HepG2 (cell line): ENCODE measurements around the gene TRPT1. TPM values are rescaled to one million over a fixed set of nuclear protein-coding genes. Genes with fewer than 3 reads are reported as not detected.
A peak's percentile ranks its signal among the peaks of the same experiment; 100 is the strongest.

ENCODE experiments used
- AGO1 ChIP-seq: fragments of 200-400 bp; formaldehyde crosslinking; IDR thresholded peaks from 2 replicates; pipeline ENCODE4 v1.6.1; 2017; ENCODE audit warnings: mild to moderate bottlenecking, low read depth, low read length, moderate library complexity; ENCODE audit not compliant: poor library complexity, severe bottlenecking
- CBX2 ChIP-seq, 2 experiments: fragments of 200-600 bp in 1 of 2; sonication (generic); formaldehyde crosslinking in 1 of 2; IDR thresholded peaks; 2 replicates each; pipeline versions ENCODE4 v1.7.0 to v1.8.1; 2018 to 2022; ENCODE audit warnings: low read depth in 2 of 2, low read length in 1 of 2, mild to moderate bottlenecking in 1 of 2, missing genetic modification reagents in 1 of 2
- DR1 ChIP-seq: sonication (generic); formaldehyde crosslinking; IDR thresholded peaks from 2 replicates; pipeline ENCODE4 v1.8.0; 2021; ENCODE audit warnings: mild to moderate bottlenecking, missing genetic modification reagents, inconsistent platforms
- ESRRA ChIP-seq: sonication (generic); formaldehyde crosslinking; IDR thresholded peaks from 2 replicates; pipeline ENCODE4 v1.5.1; 2020; ENCODE audit warnings: mild to moderate bottlenecking, low read depth, missing genetic modification reagents
- FOXA3 ChIP-seq: IDR thresholded peaks from 2 replicates; pipeline ENCODE4 v1.6.1; 2016; ENCODE audit warnings: missing genetic modification reagents, missing compliant biosample characterization
- MXI1 ChIP-seq: IDR thresholded peaks from 3 replicates; pipeline ENCODE4 v1.6.1; 2012; ENCODE audit warnings: low read depth, low read length, inconsistent platforms, borderline replicate concordance
- ZNF225 ChIP-seq: sonication (generic); formaldehyde crosslinking; IDR thresholded peaks from 2 replicates; pipeline ENCODE4 v1.4.0; 2020; ENCODE audit warnings: mild to moderate bottlenecking, missing genetic modification reagents
- ZNF343 ChIP-seq: sonication (generic); formaldehyde crosslinking; IDR thresholded peaks from 2 replicates; pipeline ENCODE4 v1.4.0; 2020; ENCODE audit warnings: mild to moderate bottlenecking, missing genetic modification reagents
- ZNF350 ChIP-seq: sonication (generic); formaldehyde crosslinking; IDR thresholded peaks from 2 replicates; pipeline ENCODE4 v1.4.0; 2020; ENCODE audit warnings: mild to moderate bottlenecking, low read depth, missing genetic modification reagents, borderline replicate concordance
- ZNF773 ChIP-seq: sonication (generic); formaldehyde crosslinking; IDR thresholded peaks from 2 replicates; pipeline ENCODE4 v1.4.0; 2020; ENCODE audit warnings: missing genetic modification reagents, borderline replicate concordance
- polyA plus RNA-seq, 8 experiments: library from polyadenylated mRNA; depleted of rRNA in 3 of 8; stranded (reverse) in 7 of 8; unstranded in 1 of 8; fragments of >200 nt; fragmentation: Illumina TruSeq in 4 of 8; extraction: Trizol in 4 of 8; gene quantifications; 2 replicates each; pipeline versions ENCODE4 v1.2.1 to v1.2.3, GENCODE V29; 2011 to 2016; ENCODE audit warnings: low read depth in 4 of 8, missing spikeins in 1 of 8, mixed read lengths in 1 of 8; ENCODE audit not compliant: insufficient read depth in 1 of 8
- total RNA-seq, 5 experiments: library from RNA; depleted of rRNA; stranded (reverse); fragments of >200 nt; fragmentation: Illumina TruSeq; extraction: Trizol; gene quantifications; 2 replicates each; pipeline ENCODE4 v1.2.3, GENCODE V29; 2016; ENCODE audit warnings: low read depth in 1 of 5
- TF ChIP-seq, protein P1 (sequence below): IDR thresholded peaks from 2 replicates; pipeline ENCODE4 v1.6.1; 2016; ENCODE audit warnings: low read depth, missing genetic modification reagents, missing compliant biosample characterization
- TF ChIP-seq, protein P2 (sequence below): sonication (generic); formaldehyde crosslinking; IDR thresholded peaks from 2 replicates; pipeline ENCODE4 v1.8.1; 2023; ENCODE audit warnings: mild to moderate bottlenecking, missing genetic modification reagents
- TF ChIP-seq, protein P3 (sequence below): sonication (generic); formaldehyde crosslinking; IDR thresholded peaks from 2 replicates; pipeline ENCODE4 v1.9.0; 2022; ENCODE audit warnings: low read depth, missing genetic modification reagents
- TF ChIP-seq, protein P4 (sequence below): sonication (generic); formaldehyde crosslinking; IDR thresholded peaks from 2 replicates; pipeline ENCODE4 v1.4.0; 2020; ENCODE audit warnings: mild to moderate bottlenecking, missing genetic modification reagents, borderline replicate concordance

TRPT1 gene
- total and polyA plus RNA-seq, 2 of the 13 experiments (the other 11 are each of a cell fraction or from before 2014, with no cell fraction given): 24.8 to 40.7 TPM

DNA sequence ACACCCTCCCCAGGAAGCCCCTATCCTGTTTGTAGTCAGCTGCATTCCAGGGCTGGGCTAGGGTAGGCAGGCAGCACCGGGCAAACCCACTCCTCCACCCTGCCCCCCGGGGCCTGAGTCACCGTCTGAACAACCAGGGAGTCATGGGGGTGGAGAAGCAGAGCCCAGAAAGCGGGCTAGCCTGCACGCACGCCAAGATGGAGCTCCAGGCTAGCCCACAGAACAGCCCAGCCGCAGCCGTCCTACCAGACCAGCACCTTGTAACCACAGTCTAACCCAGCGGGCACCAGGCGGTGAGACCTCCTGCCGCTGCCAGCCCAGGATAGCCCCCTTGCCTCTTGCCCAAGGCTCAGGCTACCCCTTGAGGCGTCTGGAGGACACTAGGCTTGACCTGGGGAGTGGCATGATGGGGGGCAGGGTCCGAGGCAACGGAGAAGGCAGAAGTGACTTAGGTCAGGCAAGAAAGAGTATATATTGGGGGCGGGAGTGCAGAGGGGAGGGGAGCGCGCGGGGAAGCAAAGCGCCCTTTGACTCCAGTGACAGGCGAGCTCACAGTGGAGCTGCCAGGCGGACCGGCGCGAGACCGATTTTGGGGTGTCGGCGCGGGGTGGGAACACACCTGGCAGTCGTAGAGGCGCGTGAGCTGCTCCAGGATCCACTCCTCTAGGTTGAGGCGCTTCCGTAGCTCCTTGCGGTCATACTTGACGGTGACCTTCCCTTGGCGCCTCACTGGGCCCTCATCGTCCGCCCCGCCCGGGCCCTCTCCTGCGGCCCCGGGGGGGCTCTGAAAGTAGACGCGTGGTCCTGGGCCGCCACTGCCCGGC, 20.0 kb upstream of the TRPT1 start (continued):
- no peak; the same call in 1 of the 2 replicates for TF ChIP-seq ZNF343 (CRISPR knock-in tag)
- TF ChIP-seq DR1 (CRISPR knock-in tag): no peak
- 0 out of 2 replicates have a peak, but pooled peaks have one; percentile 12 for TF ChIP-seq ZNF773
- TF ChIP-seq, protein P1, sequence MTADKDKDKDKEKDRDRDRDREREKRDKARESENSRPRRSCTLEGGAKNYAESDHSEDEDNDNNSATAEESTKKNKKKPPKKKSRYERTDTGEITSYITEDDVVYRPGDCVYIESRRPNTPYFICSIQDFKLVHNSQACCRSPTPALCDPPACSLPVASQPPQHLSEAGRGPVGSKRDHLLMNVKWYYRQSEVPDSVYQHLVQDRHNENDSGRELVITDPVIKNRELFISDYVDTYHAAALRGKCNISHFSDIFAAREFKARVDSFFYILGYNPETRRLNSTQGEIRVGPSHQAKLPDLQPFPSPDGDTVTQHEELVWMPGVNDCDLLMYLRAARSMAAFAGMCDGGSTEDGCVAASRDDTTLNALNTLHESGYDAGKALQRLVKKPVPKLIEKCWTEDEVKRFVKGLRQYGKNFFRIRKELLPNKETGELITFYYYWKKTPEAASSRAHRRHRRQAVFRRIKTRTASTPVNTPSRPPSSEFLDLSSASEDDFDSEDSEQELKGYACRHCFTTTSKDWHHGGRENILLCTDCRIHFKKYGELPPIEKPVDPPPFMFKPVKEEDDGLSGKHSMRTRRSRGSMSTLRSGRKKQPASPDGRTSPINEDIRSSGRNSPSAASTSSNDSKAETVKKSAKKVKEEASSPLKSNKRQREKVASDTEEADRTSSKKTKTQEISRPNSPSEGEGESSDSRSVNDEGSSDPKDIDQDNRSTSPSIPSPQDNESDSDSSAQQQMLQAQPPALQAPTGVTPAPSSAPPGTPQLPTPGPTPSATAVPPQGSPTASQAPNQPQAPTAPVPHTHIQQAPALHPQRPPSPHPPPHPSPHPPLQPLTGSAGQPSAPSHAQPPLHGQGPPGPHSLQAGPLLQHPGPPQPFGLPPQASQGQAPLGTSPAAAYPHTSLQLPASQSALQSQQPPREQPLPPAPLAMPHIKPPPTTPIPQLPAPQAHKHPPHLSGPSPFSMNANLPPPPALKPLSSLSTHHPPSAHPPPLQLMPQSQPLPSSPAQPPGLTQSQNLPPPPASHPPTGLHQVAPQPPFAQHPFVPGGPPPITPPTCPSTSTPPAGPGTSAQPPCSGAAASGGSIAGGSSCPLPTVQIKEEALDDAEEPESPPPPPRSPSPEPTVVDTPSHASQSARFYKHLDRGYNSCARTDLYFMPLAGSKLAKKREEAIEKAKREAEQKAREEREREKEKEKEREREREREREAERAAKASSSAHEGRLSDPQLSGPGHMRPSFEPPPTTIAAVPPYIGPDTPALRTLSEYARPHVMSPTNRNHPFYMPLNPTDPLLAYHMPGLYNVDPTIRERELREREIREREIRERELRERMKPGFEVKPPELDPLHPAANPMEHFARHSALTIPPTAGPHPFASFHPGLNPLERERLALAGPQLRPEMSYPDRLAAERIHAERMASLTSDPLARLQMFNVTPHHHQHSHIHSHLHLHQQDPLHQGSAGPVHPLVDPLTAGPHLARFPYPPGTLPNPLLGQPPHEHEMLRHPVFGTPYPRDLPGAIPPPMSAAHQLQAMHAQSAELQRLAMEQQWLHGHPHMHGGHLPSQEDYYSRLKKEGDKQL (CRISPR knock-in tag): no peak
- TF ChIP-seq MXI1: no peak
- TF ChIP-seq, protein P2, sequence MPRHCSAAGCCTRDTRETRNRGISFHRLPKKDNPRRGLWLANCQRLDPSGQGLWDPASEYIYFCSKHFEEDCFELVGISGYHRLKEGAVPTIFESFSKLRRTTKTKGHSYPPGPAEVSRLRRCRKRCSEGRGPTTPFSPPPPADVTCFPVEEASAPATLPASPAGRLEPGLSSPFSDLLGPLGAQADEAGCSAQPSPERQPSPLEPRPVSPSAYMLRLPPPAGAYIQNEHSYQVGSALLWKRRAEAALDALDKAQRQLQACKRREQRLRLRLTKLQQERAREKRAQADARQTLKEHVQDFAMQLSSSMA: no peak
- TF ChIP-seq CBX2 (IDR thresholded peaks at IDR 0.05; ENCODE audit: low read depth, low read length): no peak
- TF ChIP-seq CBX2 (CRISPR knock-in tag; IDR thresholded peaks at IDR 0.05; ENCODE audit: low read depth): no peak
- no peak for TF ChIP-seq FOXA3 (CRISPR knock-in tag)
- TF ChIP-seq, protein P3, sequence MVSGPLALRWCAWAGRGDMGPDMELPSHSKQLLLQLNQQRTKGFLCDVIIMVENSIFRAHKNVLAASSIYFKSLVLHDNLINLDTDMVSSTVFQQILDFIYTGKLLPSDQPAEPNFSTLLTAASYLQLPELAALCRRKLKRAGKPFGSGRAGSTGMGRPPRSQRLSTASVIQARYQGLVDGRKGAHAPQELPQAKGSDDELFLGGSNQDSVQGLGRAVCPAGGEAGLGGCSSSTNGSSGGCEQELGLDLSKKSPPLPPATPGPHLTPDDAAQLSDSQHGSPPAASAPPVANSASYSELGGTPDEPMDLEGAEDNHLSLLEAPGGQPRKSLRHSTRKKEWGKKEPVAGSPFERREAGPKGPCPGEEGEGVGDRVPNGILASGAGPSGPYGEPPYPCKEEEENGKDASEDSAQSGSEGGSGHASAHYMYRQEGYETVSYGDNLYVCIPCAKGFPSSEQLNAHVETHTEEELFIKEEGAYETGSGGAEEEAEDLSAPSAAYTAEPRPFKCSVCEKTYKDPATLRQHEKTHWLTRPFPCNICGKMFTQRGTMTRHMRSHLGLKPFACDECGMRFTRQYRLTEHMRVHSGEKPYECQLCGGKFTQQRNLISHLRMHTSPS (CRISPR knock-in tag): peak; percentile 62; the same call in 1 of the 2 replicates
- TF ChIP-seq AGO1: peak; percentile 73
- TF ChIP-seq ESRRA: 0 out of 2 replicates have a peak, but pooled peaks have one; percentile 39
- TF ChIP-seq ZNF350 (CRISPR knock-in tag): peak; percentile 68
- TF ChIP-seq ZNF225 (CRISPR knock-in tag): peak; percentile 74; the same call in 1 of the 2 replicates
- TF ChIP-seq, protein P4, sequence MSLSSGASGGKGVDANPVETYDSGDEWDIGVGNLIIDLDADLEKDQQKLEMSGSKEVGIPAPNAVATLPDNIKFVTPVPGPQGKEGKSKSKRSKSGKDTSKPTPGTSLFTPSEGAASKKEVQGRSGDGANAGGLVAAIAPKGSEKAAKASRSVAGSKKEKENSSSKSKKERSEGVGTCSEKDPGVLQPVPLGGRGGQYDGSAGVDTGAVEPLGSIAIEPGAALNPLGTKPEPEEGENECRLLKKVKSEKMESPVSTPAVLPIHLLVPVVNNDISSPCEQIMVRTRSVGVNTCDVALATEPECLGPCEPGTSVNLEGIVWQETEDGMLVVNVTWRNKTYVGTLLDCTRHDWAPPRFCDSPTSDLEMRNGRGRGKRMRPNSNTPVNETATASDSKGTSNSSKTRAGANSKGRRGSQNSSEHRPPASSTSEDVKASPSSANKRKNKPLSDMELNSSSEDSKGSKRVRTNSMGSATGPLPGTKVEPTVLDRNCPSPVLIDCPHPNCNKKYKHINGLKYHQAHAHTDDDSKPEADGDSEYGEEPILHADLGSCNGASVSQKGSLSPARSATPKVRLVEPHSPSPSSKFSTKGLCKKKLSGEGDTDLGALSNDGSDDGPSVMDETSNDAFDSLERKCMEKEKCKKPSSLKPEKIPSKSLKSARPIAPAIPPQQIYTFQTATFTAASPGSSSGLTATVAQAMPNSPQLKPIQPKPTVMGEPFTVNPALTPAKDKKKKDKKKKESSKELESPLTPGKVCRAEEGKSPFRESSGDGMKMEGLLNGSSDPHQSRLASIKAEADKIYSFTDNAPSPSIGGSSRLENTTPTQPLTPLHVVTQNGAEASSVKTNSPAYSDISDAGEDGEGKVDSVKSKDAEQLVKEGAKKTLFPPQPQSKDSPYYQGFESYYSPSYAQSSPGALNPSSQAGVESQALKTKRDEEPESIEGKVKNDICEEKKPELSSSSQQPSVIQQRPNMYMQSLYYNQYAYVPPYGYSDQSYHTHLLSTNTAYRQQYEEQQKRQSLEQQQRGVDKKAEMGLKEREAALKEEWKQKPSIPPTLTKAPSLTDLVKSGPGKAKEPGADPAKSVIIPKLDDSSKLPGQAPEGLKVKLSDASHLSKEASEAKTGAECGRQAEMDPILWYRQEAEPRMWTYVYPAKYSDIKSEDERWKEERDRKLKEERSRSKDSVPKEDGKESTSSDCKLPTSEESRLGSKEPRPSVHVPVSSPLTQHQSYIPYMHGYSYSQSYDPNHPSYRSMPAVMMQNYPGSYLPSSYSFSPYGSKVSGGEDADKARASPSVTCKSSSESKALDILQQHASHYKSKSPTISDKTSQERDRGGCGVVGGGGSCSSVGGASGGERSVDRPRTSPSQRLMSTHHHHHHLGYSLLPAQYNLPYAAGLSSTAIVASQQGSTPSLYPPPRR: peak; percentile 36; the same call in 1 of the 2 replicates
